OCI-LY7 (cell line): ENCODE measurements around the gene PKN2. TPM values are rescaled to one million over a fixed set of nuclear protein-coding genes. Genes with fewer than 3 reads are reported as not detected.

Source experiments
- BruUV-seq: library from RNA; stranded (reverse); fragments of 400-500 nt; replicated peaks from 2 replicates; lab custom pipeline; 2021; lab: Mats Ljungman, UMichigan
- CTCF ChIA-PET: fragments of 300-600 bp; sonication (Branson Sonifier 250); formaldehyde crosslinking; loops from one replicate; lab custom pipeline; 2022; ENCODE audit warnings: antibody characterized with exemption; ENCODE audit not compliant: unreplicated experiment; lab: Charles Lee
- POLR2A ChIA-PET: fragments of 300-600 bp; sonication (Branson Sonifier 250); formaldehyde crosslinking; loops from one replicate; lab custom pipeline; 2022; ENCODE audit warnings: antibody characterized with exemption; lab: Charles Lee
- DNase-seq: peaks from one replicate; pipeline ENCODE4 v3.0.0-alpha.2; 2015; ENCODE audit warnings: low spot score
- H2AFZ ChIP-seq: fragments of 200-600 bp; sonication (generic), shearing (Covaris generic); 2 replicates; pipeline ENCODE4 v1.6.1; 2014; ENCODE audit warnings: mild to moderate bottlenecking, antibody characterized with exemption, low read length, moderate library complexity
- H3K27ac ChIP-seq: fragments of 200-600 bp; sonication (generic); 2 replicates; pipeline ENCODE4 v1.5.1; 2014; ENCODE audit warnings: mixed run types, low read depth, mild to moderate bottlenecking, moderate library complexity, low read length, inconsistent platforms; ENCODE audit not compliant: poor library complexity, severe bottlenecking
- H3K36me3 ChIP-seq: fragments of 200-600 bp; sonication (generic); 2 replicates; pipeline ENCODE4 v1.6.1; 2014; ENCODE audit warnings: mild to moderate bottlenecking, antibody characterized with exemption, low read length, moderate library complexity, mixed read lengths; ENCODE audit not compliant: insufficient read depth
- H3K4me1 ChIP-seq: fragments of 200-600 bp; sonication (generic); 2 replicates; pipeline ENCODE4 v1.5.1; 2014; ENCODE audit warnings: mild to moderate bottlenecking, low read length; ENCODE audit not compliant: insufficient read depth, poor library complexity, severe bottlenecking
- H3K4me2 ChIP-seq: fragments of 200-600 bp; sonication (generic); 2 replicates; pipeline ENCODE4 v1.6.1; 2014; ENCODE audit warnings: mild to moderate bottlenecking, low read length
- H3K4me3 ChIP-seq: fragments of 200-600 bp; sonication (generic); 2 replicates; pipeline ENCODE4 v1.5.1; 2014; ENCODE audit warnings: mild to moderate bottlenecking, low read depth, low read length; ENCODE audit not compliant: poor library complexity, severe bottlenecking
- H3K79me2 ChIP-seq: fragments of 200-600 bp; sonication (generic); 2 replicates; pipeline ENCODE4 v1.6.1; 2016; ENCODE audit warnings: low read depth, mild to moderate bottlenecking, low read length, moderate library complexity, mixed read lengths; ENCODE audit not compliant: insufficient read depth
- H3K9me2 ChIP-seq: fragments of 200-600 bp; sonication (generic); 2 replicates; pipeline ENCODE4 v1.6.1; 2016; ENCODE audit warnings: mild to moderate bottlenecking, low read length, mixed read lengths; ENCODE audit not compliant: insufficient read depth
- H3K9me3 ChIP-seq: fragments of 200-600 bp; sonication (generic); 2 replicates; pipeline ENCODE4 v1.6.1; 2014; ENCODE audit warnings: mild to moderate bottlenecking, mixed run types, low read length, mixed read lengths
- H4K20me1 ChIP-seq: fragments of 200-600 bp; sonication (generic); 2 replicates; pipeline ENCODE4 v1.6.1; 2014; ENCODE audit warnings: mild to moderate bottlenecking, antibody characterized with exemption, low read length, moderate library complexity, mixed read lengths; ENCODE audit not compliant: insufficient read depth
- CTCF ChIP-seq: fragments of 200-600 bp; sonication (generic); conservative IDR thresholded peaks from 2 replicates; pipeline ENCODE4 v1.5.1; 2014; ENCODE audit warnings: mild to moderate bottlenecking, antibody characterized with exemption, low read length, moderate library complexity, mixed read lengths
- EZH2phosphoT487 ChIP-seq: fragments of 200-600 bp; sonication (generic); IDR thresholded peaks from 2 replicates; pipeline ENCODE4 v1.6.1; 2018; ENCODE audit warnings: low read depth, borderline replicate concordance, mild to moderate bottlenecking, mixed run types, antibody characterized with exemption, low read length, moderate library complexity, mixed read lengths
- intact Hi-C: fragments of 100-400 bp; cut with micrococcal nuclease; formaldehyde crosslinking; loops from one replicate; pipeline ENCODE4 v1.10.0; 2022; ENCODE audit not compliant: unreplicated experiment
- total RNA-seq, 2 experiments: library from RNA; depleted of rRNA in 1 of 2; stranded (reverse); fragments of >200 nt in 1 of 2; shearing (Covaris generic) in 1 of 2; gene quantifications; 2 replicates each; pipeline ENCODE4 v1.2.3, GENCODE V29; 2014 to 2022

The PKN2 gene
- total RNA-seq, 2 experiments from 2014 or later, result 22.3 to 28.2 TPM

GRCh38 chr1:88784551-88784950 is 100.5 kb downstream of the PKN2 start:
- Histone ChIP-seq H4K20me1 (no peaks in the 10 kb centered on the region), H3K4me1 (no peaks in the 10 kb centered on the region), H3K79me2 (no peaks in the 10 kb centered on the region), H3K9me2 (no peaks in the 10 kb centered on the region), H3K9me3 (no peaks in the 10 kb centered on the region), H3K27ac (no peak overlapping the region), H3K4me3 (no peak overlapping the region), H3K36me3 (peaks cover 67% of the 10 kb centered on the region), H3K4me2 (no peak overlapping the region), H2AFZ (no peak overlapping the region)
- intact Hi-C loops, result no loop called here
- ChIA-PET CTCF (no interaction called here), POLR2A (interaction anchor here (0.7 to 1.4 kb wide), 3 partner anchors 10 to 1846 kb away, joined by 3 to 5 read pairs (median 4); no protein-coding TSS in a partner anchor)
- BruUV-seq, result no TSS peak
- TF ChIP-seq EZH2phosphoT487 (no peak), CTCF (no peak)
- DNase-seq, result no peak

- H3K4me2 ChIP-seq, result no peak overlapping the region
- DNase-seq, result no peak
- no peak for TF ChIP-seq CTCF
- no peak for TF ChIP-seq EZH2phosphoT487
- no peaks in the 10 kb centered on the region for H3K4me1 ChIP-seq
- no peak overlapping the region for H3K4me3 ChIP-seq
- H2AFZ ChIP-seq, result no peak overlapping the region
- intact Hi-C loops, result no loop called here
- H3K9me2 ChIP-seq, result no peaks in the 10 kb centered on the region
- H4K20me1 ChIP-seq, result no peaks in the 10 kb centered on the region
- peaks cover 70% of the 10 kb centered on the region for H3K36me3 ChIP-seq
- no peaks in the 10 kb centered on the region for H3K9me3 ChIP-seq
- no peak overlapping the region for H3K27ac ChIP-seq
- BruUV-seq, result no TSS peak
- POLR2A ChIA-PET, result interaction anchor here (0.5 kb wide), 1 partner anchor 121 kb away, joined by 4 read pairs; no protein-coding TSS in a partner anchor
- no peaks in the 10 kb centered on the region for H3K79me2 ChIP-seq
- CTCF ChIA-PET, result no interaction called here
Observed at GRCh38 chr1:88787023-88787903, 103.2 kb downstream of the PKN2 start.
